HEK293 (cell line): ENCODE measurements around the gene RGR.

Experiments used
- CTCF ChIA-PET: fragments of 350-600 bp; formaldehyde crosslinking; extraction: SDS; loops from one replicate; lab custom pipeline; 2021; ENCODE audit warnings: antibody characterized with exemption; lab: Yijun Ruan, JAX
- POLR2A ChIA-PET: fragments of 300-600 bp; formaldehyde crosslinking; extraction: SDS; loops from one replicate; lab custom pipeline; 2020; ENCODE audit warnings: antibody characterized with exemption, inconsistent platforms; lab: Yijun Ruan, JAX
- H3K27ac ChIP-seq: fragments of 200-500 bp; sonication (Bioruptor generic); 2 replicates; pipeline ENCODE4 v1.5.1; 2014; ENCODE audit warnings: low read depth, low read length, control low read depth, inconsistent platforms; ENCODE audit errors: extremely low read depth
- H3K36me3 ChIP-seq, 2 experiments: fragments of 200-500 bp in 1 of 2; sonication (Bioruptor generic) in 1 of 2; 1 replicate in 1 of 2; 2 replicates in 1 of 2; pipeline ENCODE4 v1.5.1; 2014 to 2017; ENCODE audit warnings: inconsistent platforms in 2 of 2, low read length in 2 of 2; ENCODE audit not compliant: control insufficient read depth in 2 of 2, insufficient read depth in 1 of 2
- H3K4me1 ChIP-seq: fragments of 200-500 bp; sonication (Bioruptor generic); 2 replicates; pipeline ENCODE4 v1.5.1; 2014; ENCODE audit warnings: mild to moderate bottlenecking, low read length, inconsistent platforms; ENCODE audit not compliant: control insufficient read depth, insufficient read depth
- H3K4me3 ChIP-seq: 2 replicates; pipeline ENCODE4 v1.5.1; 2011; ENCODE audit warnings: low read depth, mild to moderate bottlenecking, control low read depth, low read length, moderate library complexity
- H3K9me3 ChIP-seq: fragments of 200-500 bp; sonication (Bioruptor generic); 2 replicates; pipeline ENCODE4 v1.5.1; 2014; ENCODE audit warnings: low read depth, low read length, inconsistent platforms; ENCODE audit not compliant: control insufficient read depth, insufficient read depth
- BCL11A ChIP-seq: fragments of 450-650 bp; formaldehyde crosslinking; IDR thresholded peaks from 2 replicates; pipeline ENCODE4 v1.5.1; 2016; ENCODE audit warnings: low read depth, missing biosample characterization, missing genetic modification characterization
- HOXC10 ChIP-seq: sonication (generic); formaldehyde crosslinking; IDR thresholded peaks from 2 replicates; pipeline ENCODE4 v1.8.1; 2023; ENCODE audit warnings: mild to moderate bottlenecking, missing genetic modification reagents
- KLF8 ChIP-seq: fragments of 450-650 bp; formaldehyde crosslinking; IDR thresholded peaks from 2 replicates; pipeline ENCODE4 v1.5.1; 2016; ENCODE audit warnings: missing biosample characterization, missing genetic modification characterization
- ZBTB7A ChIP-seq: fragments of 450-650 bp; formaldehyde crosslinking; IDR thresholded peaks from 2 replicates; pipeline ENCODE4 v1.5.1; 2016; ENCODE audit warnings: low read depth, missing biosample characterization, missing genetic modification characterization
- ZNF140 ChIP-seq: fragments of 450-650 bp; formaldehyde crosslinking; IDR thresholded peaks from 2 replicates; pipeline ENCODE4 v1.5.1; 2016; ENCODE audit warnings: missing biosample characterization, missing genetic modification characterization
- ZNF221 ChIP-seq: fragments of 450-650 bp; formaldehyde crosslinking; IDR thresholded peaks from 2 replicates; pipeline ENCODE4 v1.5.1; 2017; ENCODE audit warnings: missing biosample characterization, missing genetic modification characterization, borderline replicate concordance
- ZNF350 ChIP-seq: fragments of 450-650 bp; formaldehyde crosslinking; IDR thresholded peaks from 2 replicates; pipeline ENCODE4 v1.5.0; 2017; ENCODE audit warnings: missing biosample characterization, mild to moderate bottlenecking, missing genetic modification characterization
- ZNF404 ChIP-seq: fragments of 450-650 bp; formaldehyde crosslinking; IDR thresholded peaks from 2 replicates; pipeline ENCODE4 v1.5.1; 2017; ENCODE audit warnings: missing biosample characterization, missing genetic modification characterization
- ZNF473 ChIP-seq: fragments of 450-650 bp; formaldehyde crosslinking; IDR thresholded peaks from 2 replicates; pipeline ENCODE4 v1.5.1; 2017; ENCODE audit warnings: missing biosample characterization, missing genetic modification characterization
- ZNF521 ChIP-seq: fragments of 450-650 bp; formaldehyde crosslinking; IDR thresholded peaks from 2 replicates; pipeline ENCODE4 v1.5.1; 2017; ENCODE audit warnings: missing biosample characterization, mild to moderate bottlenecking, missing genetic modification characterization
- ZNF571 ChIP-seq: fragments of 450-650 bp; formaldehyde crosslinking; IDR thresholded peaks from 2 replicates; pipeline ENCODE4 v1.5.0; 2017; ENCODE audit warnings: missing biosample characterization, missing genetic modification characterization
- ZNF596 ChIP-seq: fragments of 450-650 bp; IDR thresholded peaks from 2 replicates; pipeline ENCODE4 v1.5.0; 2018; ENCODE audit warnings: missing biosample characterization, mild to moderate bottlenecking, missing genetic modification characterization, moderate library complexity
- ZNF670 ChIP-seq: fragments of 450-650 bp; formaldehyde crosslinking; IDR thresholded peaks from 2 replicates; pipeline ENCODE4 v1.5.1; 2016; ENCODE audit warnings: missing biosample characterization, missing genetic modification characterization, low read depth
- ZNF76 ChIP-seq: fragments of 450-650 bp; formaldehyde crosslinking; IDR thresholded peaks from 2 replicates; pipeline ENCODE4; 2016; ENCODE audit warnings: low read depth, missing biosample characterization, missing genetic modification characterization, borderline replicate concordance
- ZNF837 ChIP-seq: fragments of 450-650 bp; formaldehyde crosslinking; IDR thresholded peaks from 2 replicates; pipeline ENCODE4 v1.5.1; 2016; ENCODE audit warnings: missing biosample characterization, missing genetic modification characterization
- ZSCAN16 ChIP-seq: fragments of 450-650 bp; formaldehyde crosslinking; IDR thresholded peaks from 2 replicates; pipeline ENCODE4 v1.5.1; 2016; ENCODE audit warnings: missing biosample characterization, missing genetic modification characterization
- TF ChIP-seq, protein P1 (sequence below): fragments of 450-650 bp; formaldehyde crosslinking; IDR thresholded peaks from 2 replicates; pipeline ENCODE4 v1.5.1; 2016; ENCODE audit warnings: missing biosample characterization, missing genetic modification characterization
- TF ChIP-seq, protein P2 (sequence below): fragments of 450-650 bp; formaldehyde crosslinking; IDR thresholded peaks from 2 replicates; pipeline ENCODE4 v1.5.1; 2016; ENCODE audit warnings: missing biosample characterization, missing genetic modification characterization, low read depth
- TF ChIP-seq, protein P3 (sequence below): IDR thresholded peaks from 2 replicates; pipeline ENCODE4 v1.6.1; 2011; ENCODE audit warnings: mild to moderate bottlenecking, low read depth, low read length, borderline replicate concordance

The RGR gene

DNA sequence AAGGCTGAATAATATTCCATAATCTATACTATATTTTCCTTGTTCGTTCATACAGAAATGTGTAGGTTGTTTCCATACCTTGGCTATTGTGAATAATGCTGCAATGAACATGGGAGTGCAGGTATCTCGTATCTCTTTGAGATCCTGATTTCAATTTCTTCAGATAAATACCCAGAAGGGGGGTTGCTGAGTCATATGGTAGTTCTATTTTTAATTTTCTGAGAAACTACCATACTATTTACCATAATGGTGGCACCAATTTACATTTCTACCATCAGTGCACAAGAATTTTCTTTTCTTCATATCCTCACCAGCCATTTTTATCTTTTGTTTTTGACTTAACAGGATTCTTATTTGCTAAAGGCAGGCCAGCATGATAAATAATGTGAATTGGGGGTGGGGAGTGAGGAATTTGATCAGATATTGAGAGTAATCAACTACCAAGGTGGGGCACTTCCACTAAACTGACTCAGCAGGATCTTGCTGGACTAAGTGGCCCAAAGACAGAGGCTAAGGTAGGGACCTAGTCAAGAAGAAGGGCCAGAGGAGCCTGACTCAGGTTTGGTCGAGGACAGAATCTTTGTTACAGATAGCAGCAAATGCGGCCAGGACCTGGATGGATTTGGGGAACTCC lies 62.0 kb downstream of the RGR start:
- TF ChIP-seq, protein P1, sequence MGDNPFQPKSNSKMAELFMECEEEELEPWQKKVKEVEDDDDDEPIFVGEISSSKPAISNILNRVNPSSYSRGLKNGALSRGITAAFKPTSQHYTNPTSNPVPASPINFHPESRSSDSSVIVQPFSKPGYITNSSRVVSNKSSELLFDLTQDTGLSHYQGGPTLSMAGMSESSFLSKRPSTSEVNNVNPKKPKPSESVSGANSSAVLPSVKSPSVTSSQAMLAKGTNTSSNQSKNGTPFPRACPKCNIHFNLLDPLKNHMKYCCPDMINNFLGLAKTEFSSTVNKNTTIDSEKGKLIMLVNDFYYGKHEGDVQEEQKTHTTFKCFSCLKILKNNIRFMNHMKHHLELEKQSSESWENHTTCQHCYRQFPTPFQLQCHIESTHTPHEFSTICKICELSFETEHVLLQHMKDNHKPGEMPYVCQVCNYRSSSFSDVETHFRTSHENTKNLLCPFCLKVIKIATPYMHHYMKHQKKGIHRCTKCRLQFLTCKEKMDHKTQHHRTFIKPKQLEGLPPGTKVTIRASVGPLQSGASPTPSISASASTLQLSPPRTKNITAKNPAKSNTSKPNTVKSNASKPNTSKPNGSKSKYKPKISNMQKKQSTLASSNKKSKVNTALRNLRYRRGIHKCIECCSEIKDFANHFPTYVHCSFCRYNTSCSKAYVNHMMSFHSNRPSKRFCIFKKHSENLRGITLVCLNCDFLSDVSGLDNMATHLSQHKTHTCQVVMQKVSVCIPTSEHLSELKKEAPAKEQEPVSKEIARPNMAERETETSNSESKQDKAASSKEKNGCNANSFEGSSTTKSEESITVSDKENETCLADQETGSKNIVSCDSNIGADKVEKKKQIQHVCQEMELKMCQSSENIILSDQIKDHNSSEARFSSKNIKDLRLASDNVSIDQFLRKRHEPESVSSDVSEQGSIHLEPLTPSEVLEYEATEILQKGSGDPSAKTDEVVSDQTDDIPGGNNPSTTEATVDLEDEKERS (tag by site-specific recombination), result no peak
- TF ChIP-seq ZSCAN16 (tag by site-specific recombination) (no peak), ZNF473 (no peak), KLF8 (tag by site-specific recombination) (no peak), ZNF521 (tag by site-specific recombination) (no peak), ZNF837 (tag by site-specific recombination) (no peak), ZNF350 (tag by site-specific recombination) (no peak), ZNF404 (tag by site-specific recombination) (no peak), ZNF571 (tag by site-specific recombination) (no peak), ZNF596 (tag by site-specific recombination) (no peak), ZBTB7A (tag by site-specific recombination) (no peak), ZNF76 (tag by site-specific recombination) (no peak), HOXC10 (no peak), ZNF670 (tag by site-specific recombination) (no peak)
- TF ChIP-seq, protein P2, sequence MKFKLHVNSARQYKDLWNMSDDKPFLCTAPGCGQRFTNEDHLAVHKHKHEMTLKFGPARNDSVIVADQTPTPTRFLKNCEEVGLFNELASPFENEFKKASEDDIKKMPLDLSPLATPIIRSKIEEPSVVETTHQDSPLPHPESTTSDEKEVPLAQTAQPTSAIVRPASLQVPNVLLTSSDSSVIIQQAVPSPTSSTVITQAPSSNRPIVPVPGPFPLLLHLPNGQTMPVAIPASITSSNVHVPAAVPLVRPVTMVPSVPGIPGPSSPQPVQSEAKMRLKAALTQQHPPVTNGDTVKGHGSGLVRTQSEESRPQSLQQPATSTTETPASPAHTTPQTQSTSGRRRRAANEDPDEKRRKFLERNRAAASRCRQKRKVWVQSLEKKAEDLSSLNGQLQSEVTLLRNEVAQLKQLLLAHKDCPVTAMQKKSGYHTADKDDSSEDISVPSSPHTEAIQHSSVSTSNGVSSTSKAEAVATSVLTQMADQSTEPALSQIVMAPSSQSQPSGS (tag by site-specific recombination), result no peak
- TF ChIP-seq, protein P3, sequence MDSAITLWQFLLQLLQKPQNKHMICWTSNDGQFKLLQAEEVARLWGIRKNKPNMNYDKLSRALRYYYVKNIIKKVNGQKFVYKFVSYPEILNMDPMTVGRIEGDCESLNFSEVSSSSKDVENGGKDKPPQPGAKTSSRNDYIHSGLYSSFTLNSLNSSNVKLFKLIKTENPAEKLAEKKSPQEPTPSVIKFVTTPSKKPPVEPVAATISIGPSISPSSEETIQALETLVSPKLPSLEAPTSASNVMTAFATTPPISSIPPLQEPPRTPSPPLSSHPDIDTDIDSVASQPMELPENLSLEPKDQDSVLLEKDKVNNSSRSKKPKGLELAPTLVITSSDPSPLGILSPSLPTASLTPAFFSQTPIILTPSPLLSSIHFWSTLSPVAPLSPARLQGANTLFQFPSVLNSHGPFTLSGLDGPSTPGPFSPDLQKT, result no peak
- Histone ChIP-seq H3K27ac (no peak overlapping the region), H3K4me1 (peaks cover 4% of the 10 kb centered on the region), H3K4me3 (no peak overlapping the region), H3K9me3 (no peaks in the 10 kb centered on the region), H3K36me3 (no peaks in the 10 kb centered on the region)
- ChIA-PET CTCF (interaction anchor here (0.7 to 2.3 kb wide), 2 partner anchors 39 to 1385 kb away, joined by 5 to 8 read pairs; no protein-coding TSS in a partner anchor), POLR2A (no interaction called here)

DNA sequence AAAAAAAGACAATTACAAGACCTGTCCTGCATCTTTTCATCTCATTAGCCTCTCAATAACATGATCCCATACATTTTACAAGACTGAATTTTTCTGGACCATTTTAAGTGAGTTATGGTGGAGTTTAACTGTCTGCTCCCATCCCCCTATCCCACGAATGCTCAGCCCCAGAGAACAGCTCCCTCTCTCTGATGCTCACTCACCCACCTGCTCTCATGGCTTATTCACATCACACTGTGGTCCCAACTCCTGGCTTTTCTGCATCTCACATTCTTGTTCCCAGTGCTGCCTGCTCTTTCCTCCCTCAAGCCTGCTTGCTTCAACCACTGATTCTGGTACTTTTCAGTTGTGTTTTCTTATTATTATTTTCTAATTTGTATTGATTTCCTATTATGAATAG lies 63.2 kb downstream of the RGR start:
- TF ChIP-seq ZNF221, result no peak
- TF ChIP-seq BCL11A (tag by site-specific recombination), result no peak
- TF ChIP-seq ZNF140, result no peak
- Histone ChIP-seq H3K9me3 (no peaks in the 10 kb centered on the region), H3K36me3 (no peaks in the 10 kb centered on the region), H3K27ac (no peak overlapping the region), H3K4me3 (no peak overlapping the region), H3K4me1 (peaks cover 4% of the 10 kb centered on the region)
- POLR2A ChIA-PET, result no interaction called here
- CTCF ChIA-PET, result interaction anchor here (0.6 to 2.3 kb wide), 3 partner anchors 11 to 40 kb away, joined by 3 to 8 read pairs (median 3); no protein-coding TSS in a partner anchor
